SH-SY5Y (cell line): ENCODE data around the gene ZBTB17.

Source experiments
- GATA2 ChIP-seq: IDR thresholded peaks from 2 replicates; pipeline ENCODE4 v1.6.1; 2011; ENCODE audit warnings: mild to moderate bottlenecking, low read depth, low read length
- GATA3 ChIP-seq: IDR thresholded peaks from 2 replicates; pipeline ENCODE4 v1.6.1; 2011; ENCODE audit warnings: low read depth, mild to moderate bottlenecking, low read length, moderate library complexity

DNA sequence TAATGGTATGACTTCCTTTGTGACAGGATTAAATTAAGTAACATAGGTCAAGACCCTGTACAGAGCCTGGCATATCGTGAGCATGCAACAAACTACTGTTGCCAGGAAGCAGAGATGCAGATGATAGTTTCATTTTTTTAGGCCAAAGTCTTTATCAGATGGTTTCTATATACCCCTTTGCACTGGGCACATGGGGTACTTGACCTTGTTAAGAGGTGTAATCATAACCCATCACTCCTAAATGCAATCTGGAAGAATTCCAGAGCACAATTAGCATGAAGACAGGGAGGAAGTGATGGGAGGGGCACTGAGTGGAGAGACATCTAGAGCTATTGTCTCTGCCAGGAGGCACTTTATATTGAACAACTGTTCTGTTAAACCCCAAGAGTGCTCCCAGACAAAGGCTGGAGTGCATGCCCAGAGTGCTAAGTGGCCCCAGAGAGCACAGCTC, 22.1 kb downstream of the ZBTB17 start:
- TF ChIP-seq GATA2 (peak; percentile 54), GATA3 (no peak)
